ENCODE data around the gene CCDC9B. TPM values are rescaled to one million over a fixed set of nuclear protein-coding genes. Genes with fewer than 3 reads are reported as not detected.

Gene CCDC9B
- total RNA-seq (10 to 100 TPM in 4 of 5 donors, under 1 TPM in 1; 0.58 to 39.3 (median 21.1) TPM), polyA plus RNA-seq (1 to 10 TPM; 2.9 to 9.7 (median 8.2) TPM)
- long read RNA-seq, donor 1, partial matches to known transcripts = 0 of 1 reads
- long read RNA-seq, donor 1, other reads (novel, unspliced or antisense) = 0 of 1 reads
- long read RNA-seq, donor 2 = 0 reads
- long read RNA-seq, donor 3 = 0 reads
- long read RNA-seq, donor 4 = 0 reads
- long read RNA-seq, donor 5 = 0 reads
- long read RNA-seq, donor 6 = 0 reads
- long read RNA-seq, donor 7, partial matches to known transcripts = 0 of 249 reads
- long read RNA-seq, donor 7, other reads (novel, unspliced or antisense) = 249 of 249 reads
- long read RNA-seq, donor 8 = 0 reads
- long read RNA-seq, donor 9 = 0 reads
- long read RNA-seq, donor 10, partial matches to known transcripts = 60 of 71 reads
- long read RNA-seq, donor 10, other reads (novel, unspliced or antisense) = 11 of 71 reads

GRCh38 chr15:40340740-40341400, at the start of gene CCDC9B:
TSS of gene CCDC9B (minus strand) at chr15:40340939. CDS start at chr15:40340819, 120 bp downstream.
- Histone ChIP-seq H3K27ac (peak within 1 kb of the TSS; percentile 81 to 95 (median 92)), H3K27me3 (no peaks in the 10 kb centered on the region), H3K36me3 (peaks cover 4 to 14% (median 10%) of the 10 kb centered on the region in 4 donors), H3K4me1 (peaks cover 67 to 100% (median 88%) of the 10 kb centered on the region in 4 donors), H3K9me3 (no peaks in the 10 kb centered on the region), H3K4me3 (peak within 1 kb of the TSS; percentile 40 to 49 (median 44))
- intact Hi-C loops (cut with DNase I; ENCODE audit: low total_unique reads) = no loop called here
- TF ChIP-seq CTCF (IDR thresholded peaks at IDR 0.05) = no peak
- peak; percentile 71 to 78 (median 72) for TF ChIP-seq POLR2AphosphoS5 (IDR thresholded peaks at IDR 0.05)
- no peak for TF ChIP-seq POLR2A (IDR thresholded peaks at IDR 0.05)
- peak; percentile 95 to 96 for DNase-seq
- 16 to 44% (median 22%) methylated on average over 5 to 17 of the region's 17 CpGs for WGBS, 5 donors

- H3K27me3 ChIP-seq = no peaks in the 10 kb centered on the region
- no peaks in the 10 kb centered on the region for H3K9me3 ChIP-seq
- peaks cover 20 to 91% (median 70%) of the 10 kb centered on the region in 4 donors for H3K36me3 ChIP-seq
- peak overlapping the region; percentile 43 to 75 (median 68) for H3K27ac ChIP-seq
- 44 to 73% (median 61%) methylated on average over 2 of the region's 2 CpGs for WGBS, 5 donors
- H3K4me1 ChIP-seq = peaks cover 0 to 16% (median 8%) of the 10 kb centered on the region in 4 donors
- intact Hi-C loops (cut with DNase I; ENCODE audit: low total_unique reads) = no loop called here
- no peak for TF ChIP-seq EP300 (IDR thresholded peaks at IDR 0.05)
- TF ChIP-seq CTCF (IDR thresholded peaks at IDR 0.05) = no peak
- TF ChIP-seq POLR2AphosphoS5 (IDR thresholded peaks at IDR 0.05) = peak in 2 of 3 donors; percentile 23 to 30
- no peak for TF ChIP-seq POLR2A (IDR thresholded peaks at IDR 0.05)
- no peak overlapping the region for H3K4me3 ChIP-seq
- peak in 1 of 2 donors; percentile 56 for DNase-seq
Observed at GRCh38 chr15:40389824-40390595, 49.3 kb upstream of the CCDC9B start.

DNA sequence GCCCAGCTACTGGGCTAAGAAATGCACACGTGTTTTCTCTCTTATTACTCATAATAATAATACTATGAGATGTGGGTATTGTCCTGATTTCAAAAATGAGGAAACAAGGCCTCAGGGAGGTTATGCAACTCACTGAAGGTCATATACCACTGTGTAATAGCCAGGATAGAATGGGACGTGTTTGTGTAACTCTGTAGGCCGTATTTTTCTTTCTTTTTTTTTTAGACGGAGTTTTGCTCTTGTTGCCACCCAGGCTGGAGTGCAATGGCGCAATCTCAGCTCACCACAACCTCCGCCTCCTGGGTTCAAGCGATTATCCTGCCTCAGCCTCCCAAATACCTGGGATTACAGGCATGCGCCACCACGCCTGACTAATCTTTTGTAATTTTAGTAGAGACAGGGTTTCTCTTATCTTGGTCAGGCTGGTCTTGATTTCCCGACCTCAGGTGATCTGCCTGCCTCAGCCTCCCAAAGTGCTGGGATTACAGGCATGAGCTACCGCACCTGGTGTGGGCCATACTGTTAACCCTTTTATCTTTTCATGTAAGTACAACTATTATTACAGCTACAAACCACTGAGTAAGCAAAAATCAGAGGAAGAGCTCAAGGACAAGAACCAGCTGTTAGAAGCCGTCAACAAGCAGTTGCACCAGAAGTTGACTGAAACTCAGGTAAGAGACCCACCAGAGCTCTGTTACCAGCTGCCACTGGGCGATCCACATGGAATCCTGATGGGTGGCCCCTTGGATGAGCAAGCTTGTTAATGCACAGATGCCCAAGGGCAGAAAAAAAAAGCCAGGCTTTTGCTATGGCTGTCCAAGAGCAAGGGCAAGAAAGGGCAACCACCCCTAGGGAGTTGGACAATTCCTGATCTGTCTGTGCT, 48.4 kb upstream of the CCDC9B start:
- Histone ChIP-seq H3K4me1 (peaks cover 2 to 20% (median 11%) of the 10 kb centered on the region in 4 donors), H3K9me3 (no peaks in the 10 kb centered on the region), H3K36me3 (peaks cover 20 to 83% (median 70%) of the 10 kb centered on the region in 4 donors), H3K4me3 (no peak overlapping the region), H3K27me3 (no peaks in the 10 kb centered on the region), H3K27ac (peak overlapping the region; percentile 43 to 75 (median 68))
- intact Hi-C loops (cut with DNase I; ENCODE audit: low total_unique reads) = no loop called here
- TF ChIP-seq POLR2AphosphoS5 (IDR thresholded peaks at IDR 0.05) (no peak), POLR2A (IDR thresholded peaks at IDR 0.05) (no peak), EP300 (IDR thresholded peaks at IDR 0.05) (no peak), CTCF (IDR thresholded peaks at IDR 0.05) (no peak)
- 87 to 94% (median 89%) methylated on average over 13 of the region's 13 CpGs for WGBS, 5 donors
- no peak for DNase-seq

Data from stomach (tissue), 19 donors.